ENCODE measurements around the gene TOR4A. TPM values are rescaled to one million over a fixed set of nuclear protein-coding genes. Genes with fewer than 3 reads are reported as not detected.

Gene TOR4A
- total and polyA plus RNA-seq, 9 of the 15 experiments (the other 6 are each of a cell fraction or from before 2014, with no cell fraction given), result 3.9 to 49.2 (median 8.8) TPM

DNA sequence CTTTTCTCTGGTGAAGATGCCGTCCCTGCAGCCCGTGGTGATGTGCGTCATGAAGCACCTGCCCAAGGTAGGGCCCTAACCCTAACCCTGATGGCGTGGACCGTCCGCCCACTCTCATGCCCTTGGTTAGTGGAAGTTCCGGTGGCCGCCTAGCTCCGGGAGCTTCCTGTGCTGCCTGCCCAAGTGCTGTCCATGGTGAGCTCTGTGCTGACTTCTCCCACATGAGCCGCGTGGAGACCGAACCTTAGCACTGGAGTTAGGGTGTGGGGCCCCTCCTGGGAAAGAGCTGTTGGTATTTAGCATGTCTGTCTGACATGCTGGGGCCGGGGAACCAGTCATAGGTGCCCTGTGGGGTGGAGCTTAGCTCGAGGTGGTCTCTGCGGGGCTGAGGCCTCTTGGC, 21.2 kb upstream of the TOR4A start:
- ChIA-PET CTCF (ENCODE audit: low intra/inter-chr PET ratio) (no interaction called here), POLR2A (interaction anchor here (0.7 to 8.3 kb wide), 3 partner anchors 10 to 17 kb away, joined by 3 to 221 read pairs (median 4); partner anchors contain the start of gene TUBB4B)
- Histone ChIP-seq H3K9me3 (replicated peaks; ENCODE audit: control insufficient read depth, insufficient read depth, low read depth, low read length) (no peaks in the 10 kb centered on the region), H2AFZ (ENCODE audit: low read depth, low read length) (no peak overlapping the region), H3K4me2 (ENCODE audit: insufficient read depth, low read length) (peak overlapping the region; percentile 97), H3K4me1 (replicated peaks in 1 of 2; ENCODE audit: control insufficient read depth in 2 of 2, insufficient read depth in 2 of 2, low read length in 2 of 2) (peaks cover 13 to 55% of the 10 kb centered on the region in 2 experiments), H3K27me3 (ENCODE audit: control insufficient read depth in 2 of 2, insufficient read depth in 2 of 2, low read length in 2 of 2) (no peaks in the 10 kb centered on the region), H3K27ac (ENCODE audit: extremely low read depth, low read depth, low read length) (no peak overlapping the region; the same call in 1 of the 3 replicates), H3K36me3 (ENCODE audit: control insufficient read depth, insufficient read depth, low read length) (peaks cover 31% of the 10 kb centered on the region), H4K20me1 (replicated peaks; ENCODE audit: control insufficient read depth, insufficient read depth, low read length) (no peaks in the 10 kb centered on the region; the same call in 1 of the 2 replicates), H3K9ac (ENCODE audit: insufficient read depth in 1 of 2, low read depth in 2 of 2, low read length in 2 of 2) (peak overlapping the region; percentile 90 to 95; a peak in 3 of 4 replicates), H3K79me2 (ENCODE audit: control insufficient read depth, insufficient read depth, low read length) (peaks cover 39% of the 10 kb centered on the region), H3K4me3 (peak overlapping the region; percentile 100), H3K9me1 (ENCODE audit: control insufficient read depth, insufficient read depth, low read length) (no peaks in the 10 kb centered on the region)
- TF ChIP-seq SIX5 (IDR thresholded peaks at IDR 0.05; ENCODE audit: borderline replicate concordance in 1 of 2, insufficient read depth in 1 of 2, low read depth in 1 of 2, low read length in 2 of 2), result no peak
- 0 out of 2 replicates have a peak, but pooled peaks have one; percentile 10 for TF ChIP-seq KAT7 (CRISPR knock-in tag; IDR thresholded peaks at IDR 0.05; ENCODE audit: borderline replicate concordance)
- 0 out of 4 replicates have a peak, but pooled peaks of 1 of the 2 experiments have one; percentile 11 for TF ChIP-seq SIN3A (IDR thresholded peaks at IDR 0.05; ENCODE audit: borderline replicate concordance in 2 of 2, control insufficient read depth in 1 of 2, low read depth in 2 of 2, low read length in 2 of 2)
- no TSS peak for BruUV-seq (replicated peaks)
- no peak for ATAC-seq
- intact Hi-C loops (cut with micrococcal nuclease) (no loop called here), in situ Hi-C loops (cut with MboI) (no loop called here)
- DNase-seq (ENCODE audit: extremely low read depth in 1 of 4, low spot score in 3 of 4), result no peak
- no peak for FAIRE-seq
- WGBS (ENCODE audit: insufficient coverage, low coverage, missing lambda C conversion rate), result 84% methylated on average over 15 of the region's 15 CpGs

GRCh38 chr9:137256856-137257255, 20.7 kb upstream of the TOR4A start:
- no peak overlapping the region for H3K27ac ChIP-seq (ENCODE audit: extremely low read depth, low read depth, low read length)
- TF ChIP-seq ZNF41 (CRISPR knock-in tag; conservative IDR thresholded peaks at IDR 0.05), result no peak
- TF ChIP-seq ZBTB33 (CRISPR knock-in tag; IDR thresholded peaks at IDR 0.05), result peak; percentile 27; the same call in 1 of the 2 replicates
- no peak for TF ChIP-seq SP1 (CRISPR knock-in tag; IDR thresholded peaks at IDR 0.05)
- H3K79me2 ChIP-seq (ENCODE audit: control insufficient read depth, insufficient read depth, low read length), result peaks cover 39% of the 10 kb centered on the region
- peaks cover 13 to 51% of the 10 kb centered on the region in 2 experiments for H3K4me1 ChIP-seq (replicated peaks in 1 of 2; ENCODE audit: control insufficient read depth in 2 of 2, insufficient read depth in 2 of 2, low read length in 2 of 2)
- H3K9ac ChIP-seq (ENCODE audit: insufficient read depth in 1 of 2, low read depth in 2 of 2, low read length in 2 of 2), result peak overlapping the region in 1 of 2 experiments; percentile 95; a peak in 2 of 4 replicates
- 0 out of 2 replicates have a peak overlapping the region, but pooled peaks have one; percentile 97 for H3K4me2 ChIP-seq (ENCODE audit: insufficient read depth, low read length)
- ChIA-PET CTCF (ENCODE audit: low intra/inter-chr PET ratio) (no interaction called here), POLR2A (interaction anchor here (0.7 to 8.3 kb wide), 3 partner anchors 10 to 16 kb away, joined by 3 to 221 read pairs (median 4); partner anchors contain the start of gene TUBB4B)
- FAIRE-seq, result no peak
- no peak overlapping the region for H3K4me3 ChIP-seq
- intact Hi-C loops (cut with micrococcal nuclease), result no loop called here
- no peak for ATAC-seq
- no peaks in the 10 kb centered on the region; the same call in 1 of the 2 replicates for H4K20me1 ChIP-seq (replicated peaks; ENCODE audit: control insufficient read depth, insufficient read depth, low read length)
- H2AFZ ChIP-seq (ENCODE audit: low read depth, low read length), result no peak overlapping the region
- BruUV-seq (replicated peaks), result no TSS peak
- no peak for DNase-seq (ENCODE audit: extremely low read depth in 1 of 4, low spot score in 3 of 4)
- no peaks in the 10 kb centered on the region for H3K9me1 ChIP-seq (ENCODE audit: control insufficient read depth, insufficient read depth, low read length)
- H3K36me3 ChIP-seq (ENCODE audit: control insufficient read depth, insufficient read depth, low read length), result peaks cover 34% of the 10 kb centered on the region
- no peaks in the 10 kb centered on the region for H3K27me3 ChIP-seq (ENCODE audit: control insufficient read depth in 2 of 2, insufficient read depth in 2 of 2, low read length in 2 of 2)
- no peaks in the 10 kb centered on the region for H3K9me3 ChIP-seq (replicated peaks; ENCODE audit: control insufficient read depth, insufficient read depth, low read depth, low read length)
- in situ Hi-C loops (cut with MboI), result no loop called here
- 97% methylated on average over 11 of the region's 15 CpGs for WGBS (ENCODE audit: insufficient coverage, low coverage, missing lambda C conversion rate)
